GM19452 (cell line): Measurements from ENCODE around the gene TUBB4A.

ENCODE experiments used
- ATAC-seq: cut with Tn5 transposase; IDR thresholded peaks from one replicate; pipeline ENCODE4 v1.9.1; 2021; ENCODE audit not compliant: unreplicated experiment

TUBB4A gene

DNA sequence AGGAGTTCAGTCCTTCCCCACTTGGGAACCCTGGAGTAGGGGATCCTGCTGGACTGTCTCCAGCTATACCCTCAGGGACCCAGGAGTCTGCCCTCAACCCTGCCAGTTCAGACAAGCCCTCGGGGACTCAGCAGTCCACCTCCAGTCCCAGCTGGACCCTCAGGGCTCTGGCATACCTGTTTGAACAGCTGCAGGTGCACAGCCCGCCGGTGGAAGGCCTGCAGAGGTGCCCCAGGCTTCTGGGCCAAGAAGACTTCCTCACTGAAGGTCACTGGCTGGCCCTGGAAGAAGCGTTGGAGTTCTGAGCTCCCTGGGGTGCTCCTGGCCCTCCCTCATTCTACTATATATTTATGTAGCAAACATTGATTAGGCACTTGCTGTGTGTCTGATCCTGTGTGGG lies 29.4 kb downstream of the TUBB4A start:
- no peak for ATAC-seq

DNA sequence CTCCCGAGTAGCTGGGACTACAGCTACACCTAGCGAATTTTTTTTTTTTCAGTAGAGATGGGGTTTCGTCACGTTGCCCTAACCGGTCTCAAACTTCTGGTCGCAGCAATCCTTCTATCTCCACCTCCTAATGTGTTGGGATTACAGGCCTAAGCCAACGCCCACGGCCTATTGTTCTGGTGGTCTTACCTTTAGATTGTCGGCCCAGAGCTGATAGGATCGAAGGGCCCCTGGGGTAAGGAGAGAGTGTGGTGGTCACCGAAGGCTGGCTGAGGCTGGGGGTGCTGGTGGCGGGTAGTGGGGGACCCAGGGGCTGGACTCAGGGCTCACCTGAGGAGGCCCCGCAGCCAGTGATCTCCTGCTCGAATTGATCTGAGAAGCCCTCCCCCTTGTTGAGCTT lies 31.0 kb downstream of the TUBB4A start:
- ATAC-seq, result no peak

DNA sequence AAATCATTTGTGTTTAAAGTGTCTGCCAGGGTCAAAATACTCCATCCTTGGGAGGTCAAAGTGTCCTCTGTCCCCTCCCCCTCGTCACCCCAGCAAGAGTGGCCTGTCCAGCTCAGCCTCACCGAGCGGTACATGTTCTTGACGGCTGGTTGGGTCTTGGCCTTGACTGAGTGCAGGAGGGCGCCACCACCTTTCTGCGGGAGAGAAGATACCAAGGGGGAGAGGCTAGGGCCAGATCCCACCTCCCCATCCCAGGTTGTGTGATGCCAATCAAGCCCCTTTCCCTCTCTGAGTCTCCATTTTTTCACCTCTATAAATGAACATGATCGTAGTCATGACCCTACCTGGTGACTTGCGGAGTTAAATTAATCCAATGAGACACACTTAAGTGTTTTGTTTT lies 31.9 kb downstream of the TUBB4A start:
- ATAC-seq, result no peak

DNA sequence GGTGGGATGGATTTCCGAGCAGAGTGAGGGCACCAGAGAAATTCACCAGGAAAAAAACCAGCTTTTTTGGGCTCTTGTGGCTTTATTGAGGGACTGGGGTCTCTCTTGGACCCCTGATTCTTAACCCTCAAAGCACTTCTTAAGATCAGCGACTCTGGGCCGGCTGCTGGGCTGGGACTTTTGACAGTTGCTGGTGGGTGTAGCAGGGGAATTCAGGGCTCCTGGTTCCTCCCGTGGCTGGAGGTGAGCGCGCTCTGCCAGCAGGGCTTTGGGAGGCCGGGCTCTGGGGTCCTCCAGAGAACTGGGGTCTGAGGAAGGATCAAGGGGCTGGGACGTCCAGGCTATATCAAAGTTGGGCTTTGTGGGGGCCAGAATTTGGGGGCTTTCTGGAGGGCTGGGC lies 34.7 kb downstream of the TUBB4A start:
- no peak for ATAC-seq

DNA sequence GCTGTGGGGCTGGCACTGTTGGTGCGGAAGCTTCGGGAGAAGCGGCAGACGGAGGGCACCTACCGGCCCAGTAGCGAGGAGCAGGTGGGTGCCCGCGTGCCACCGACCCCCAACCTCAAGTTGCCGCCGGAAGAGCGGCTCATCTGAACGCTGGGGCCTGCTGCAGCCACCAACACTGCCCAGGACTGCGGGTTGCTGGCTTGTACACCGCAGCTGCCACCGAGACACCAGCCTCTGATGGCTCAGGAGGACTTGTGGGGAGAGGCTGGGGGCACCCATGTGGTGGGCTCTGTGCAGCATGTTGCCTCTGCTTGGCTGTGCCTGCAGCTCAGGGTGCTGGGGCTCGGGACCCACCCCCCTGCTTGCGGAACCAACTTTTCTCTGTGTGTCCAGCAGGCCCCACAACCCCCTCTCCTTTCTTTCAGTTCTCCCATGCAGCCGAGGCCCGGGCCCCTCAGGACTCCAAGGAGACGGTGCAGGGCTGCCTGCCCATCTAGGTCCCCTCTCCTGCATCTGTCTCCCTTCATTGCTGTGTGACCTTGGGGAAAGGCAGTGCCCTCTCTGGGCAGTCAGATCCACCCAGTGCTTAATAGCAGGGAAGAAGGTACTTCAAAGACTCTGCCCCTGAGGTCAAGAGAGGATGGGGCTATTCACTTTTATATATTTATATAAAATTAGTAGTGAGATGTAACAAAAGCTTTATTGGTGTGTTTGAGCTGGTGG lies 35.4 kb downstream of the TUBB4A start:
- no peak for ATAC-seq

DNA sequence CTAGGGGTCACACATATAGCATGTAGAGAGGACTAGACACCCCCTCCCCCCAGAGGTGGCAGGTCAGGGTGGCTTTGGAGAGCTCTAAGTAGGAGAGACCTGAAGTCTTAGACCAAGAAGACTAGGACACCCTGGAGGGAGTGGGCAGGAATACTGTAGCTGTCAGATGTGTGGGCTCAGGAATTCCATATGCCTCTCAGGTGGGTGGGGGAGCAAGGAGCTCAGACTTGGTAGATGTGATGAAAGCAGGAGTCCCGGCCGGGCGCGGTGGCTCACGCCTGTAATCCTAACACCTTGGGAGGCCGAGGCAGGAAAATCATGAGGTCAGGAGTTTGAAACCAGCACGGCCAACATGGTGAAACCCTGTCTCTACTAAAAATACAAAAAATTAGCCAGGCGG lies 36.4 kb downstream of the TUBB4A start:
- no peak for ATAC-seq

DNA sequence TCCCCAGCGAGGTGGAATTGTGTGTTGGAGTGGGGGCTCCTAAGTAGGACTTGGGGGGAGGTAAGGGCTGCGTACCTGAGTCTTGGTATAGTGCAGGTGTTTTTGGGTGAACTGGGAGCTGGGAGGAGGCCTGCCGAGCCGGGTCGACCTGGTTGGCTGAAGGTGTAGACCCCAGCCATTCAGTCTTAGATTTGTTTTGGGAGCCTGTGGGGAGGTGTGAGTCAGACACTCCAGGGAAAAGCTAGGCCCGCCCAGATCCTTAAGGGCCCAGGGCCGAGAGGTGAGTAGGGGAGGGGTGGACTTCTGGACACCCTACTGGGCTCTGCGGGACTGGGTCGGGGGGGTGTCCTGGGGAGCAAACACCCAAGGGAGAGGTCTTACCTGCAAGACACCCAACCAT lies 37.1 kb downstream of the TUBB4A start:
- ATAC-seq, result no peak

DNA sequence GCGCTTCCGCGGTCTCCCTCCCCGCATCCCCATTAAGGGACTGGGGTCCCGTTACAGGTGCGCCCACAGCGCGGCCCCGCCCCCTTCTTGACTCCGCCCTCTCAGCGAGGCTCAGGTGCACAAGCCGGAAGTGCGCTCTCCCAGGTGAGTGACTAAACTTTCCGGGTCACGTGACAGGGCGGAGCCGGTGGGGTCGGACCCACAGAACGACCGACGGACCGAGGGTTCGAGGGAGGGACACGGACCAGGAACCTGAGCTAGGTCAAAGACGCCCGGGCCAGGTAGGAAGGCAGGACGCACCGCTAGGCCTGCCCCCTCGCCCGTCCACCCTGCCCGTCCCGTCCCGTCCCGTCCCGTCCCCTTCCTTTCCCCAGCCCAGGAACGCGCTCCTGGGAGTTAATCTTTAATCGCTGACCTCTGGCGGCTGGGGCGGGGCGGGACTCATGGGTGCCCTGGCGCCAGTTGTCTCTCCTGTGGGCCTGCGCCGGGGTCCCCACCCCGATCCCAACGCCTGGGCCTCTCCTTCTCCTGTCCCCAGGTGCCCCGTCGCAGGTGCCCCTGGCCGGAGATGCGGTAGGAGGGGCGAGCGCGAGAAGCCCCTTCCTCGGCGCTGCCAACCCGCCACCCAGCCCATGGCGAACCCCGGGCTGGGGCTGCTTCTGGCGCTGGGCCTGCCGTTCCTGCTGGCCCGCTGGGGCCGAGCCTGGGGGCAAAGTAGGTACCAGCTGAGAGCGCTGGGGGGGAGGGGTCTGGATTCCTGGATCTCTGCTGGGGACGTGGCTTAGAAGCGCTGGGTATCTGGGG lies 37.8 kb downstream of the TUBB4A start, which contains the start of gene CRB3:
Gene CRB3, plus strand, starts transcription at position 202 of the 804 bp plus-strand sequence. Its CDS starts 431 bp downstream, at position 633.
- no peak for ATAC-seq

GRCh38 chr19:6460099-6460884 lies 41.8 kb downstream of the TUBB4A start:
- ATAC-seq, result peak; percentile 76

DNA sequence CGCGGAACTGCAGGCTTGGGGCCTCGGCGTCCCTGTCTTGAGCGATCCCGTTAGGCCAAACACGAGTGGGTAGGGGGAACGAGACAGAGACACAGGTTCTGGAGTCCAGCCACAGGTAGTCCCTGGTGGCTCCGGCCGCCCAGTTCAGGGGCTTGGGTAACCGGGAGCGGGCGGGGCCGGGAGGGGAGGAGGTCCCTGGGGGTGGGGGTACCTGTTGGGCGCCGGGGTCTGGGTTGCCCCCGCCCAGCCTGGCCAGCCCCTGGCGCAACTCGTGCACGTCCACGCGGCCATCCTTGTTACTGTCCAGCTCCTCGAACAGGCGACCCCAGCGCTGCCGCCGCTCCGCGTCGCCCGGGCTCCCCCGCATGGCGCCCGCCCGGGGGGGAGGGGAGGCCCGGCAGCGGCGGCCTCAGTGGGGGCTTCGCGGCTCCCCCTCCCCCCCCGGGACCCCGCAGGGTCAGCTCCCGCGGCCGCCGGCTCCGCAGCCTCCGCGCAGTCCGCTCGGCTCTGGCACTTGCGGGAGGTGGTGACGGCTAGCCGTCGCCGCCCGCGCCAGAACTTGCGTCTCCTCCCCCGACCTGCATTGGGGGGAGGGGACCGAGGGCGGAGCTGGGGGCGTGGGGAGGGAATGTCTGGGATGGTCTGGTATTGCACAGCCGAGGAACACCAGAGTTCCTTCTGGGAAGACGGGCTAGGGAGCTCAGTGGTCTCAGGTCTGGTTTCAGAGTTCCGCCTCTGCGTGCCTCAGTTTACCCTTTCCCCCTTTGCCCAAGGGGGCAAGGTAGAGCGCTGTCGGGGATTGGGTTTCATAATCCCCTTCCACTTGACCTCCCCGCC lies 42.6 kb downstream of the TUBB4A start, which contains the start of gene SLC25A23:
Gene SLC25A23, minus strand, starts transcription at position 531 of the 837 bp plus-strand sequence. Its CDS starts 164 bp downstream, at position 367.
- peak; percentile 34 for ATAC-seq

DNA sequence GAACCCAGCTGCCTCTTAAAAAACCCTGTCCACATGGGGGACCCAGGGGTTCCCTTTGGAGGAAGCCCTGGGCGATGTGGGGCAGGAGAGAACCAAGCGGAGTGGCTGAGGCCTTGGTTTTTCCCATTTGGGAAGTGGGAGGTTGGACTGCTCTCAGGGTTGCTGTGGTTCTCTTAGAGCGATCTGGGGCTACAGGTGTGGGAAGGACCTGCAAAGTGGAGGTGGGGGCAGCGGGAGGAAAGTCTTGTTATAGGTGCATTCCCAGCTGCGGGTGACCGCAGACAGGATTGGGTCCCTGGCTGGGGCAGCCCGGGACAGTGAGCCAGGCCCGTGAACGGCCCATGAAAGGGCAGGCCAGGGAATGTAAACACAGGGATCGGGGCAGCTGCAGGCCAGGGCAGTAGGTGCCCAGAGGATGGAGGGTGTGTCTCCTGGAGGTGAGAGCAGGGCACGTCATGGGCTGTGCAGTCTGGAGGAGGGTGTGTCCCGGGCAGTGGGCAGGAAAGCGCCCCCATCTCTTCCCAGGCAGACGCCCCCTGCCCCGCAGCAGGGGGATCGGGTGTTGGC lies 43.3 kb downstream of the TUBB4A start:
- ATAC-seq, result no peak

- ATAC-seq, result no peak
Measured at GRCh38 chr19:6457958-6458694, 44.0 kb downstream of the TUBB4A start.

DNA sequence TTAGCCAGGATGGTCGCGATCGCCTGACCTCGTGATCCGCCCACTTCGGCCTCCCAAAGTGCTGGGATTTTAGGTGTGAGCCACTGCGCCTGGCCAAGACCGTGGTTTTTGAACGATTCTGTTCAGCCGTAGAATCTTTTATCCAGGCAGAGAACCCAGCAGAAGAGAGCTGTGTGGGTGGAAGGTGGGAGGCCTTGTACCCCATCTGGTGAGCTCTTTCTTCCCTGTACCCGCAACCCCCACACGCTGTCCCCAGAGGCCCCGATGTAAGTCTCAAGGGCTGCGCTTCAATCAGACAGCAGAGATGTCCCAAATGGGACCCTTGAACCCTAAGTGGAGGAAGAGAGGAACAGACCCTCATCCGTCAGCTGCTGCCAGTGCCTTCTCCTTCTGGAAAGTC lies 46.2 kb downstream of the TUBB4A start:
- no peak for ATAC-seq

- no peak for ATAC-seq
Measured at GRCh38 chr19:6453951-6454565, 48.1 kb downstream of the TUBB4A start.

GRCh38 chr19:6452899-6453298 lies 49.2 kb downstream of the TUBB4A start:
- no peak for ATAC-seq

GRCh38 chr19:6452223-6452614 lies 49.9 kb downstream of the TUBB4A start:
- no peak for ATAC-seq

- ATAC-seq, result no peak
Measured at GRCh38 chr19:6451583-6452222, 50.4 kb downstream of the TUBB4A start.

DNA sequence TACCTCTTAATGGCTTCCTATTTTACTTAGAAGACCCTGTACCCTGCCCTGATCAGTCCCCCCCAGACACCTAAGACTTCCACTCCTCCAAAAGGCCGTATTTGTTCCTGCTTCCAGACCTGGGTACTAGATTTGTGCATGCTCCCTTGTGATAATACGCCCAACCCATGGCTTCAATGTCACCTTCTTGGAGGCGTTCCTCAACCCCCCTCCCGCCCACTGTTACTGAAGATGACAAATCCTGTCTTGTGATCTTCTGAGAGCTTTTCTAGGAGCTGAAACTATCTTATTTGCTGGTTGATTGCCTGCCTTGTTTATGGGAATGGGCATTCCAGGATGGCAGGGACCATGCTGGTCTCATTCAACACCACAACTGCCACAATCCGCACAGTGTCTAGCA lies 51.9 kb downstream of the TUBB4A start:
- ATAC-seq, result no peak

DNA sequence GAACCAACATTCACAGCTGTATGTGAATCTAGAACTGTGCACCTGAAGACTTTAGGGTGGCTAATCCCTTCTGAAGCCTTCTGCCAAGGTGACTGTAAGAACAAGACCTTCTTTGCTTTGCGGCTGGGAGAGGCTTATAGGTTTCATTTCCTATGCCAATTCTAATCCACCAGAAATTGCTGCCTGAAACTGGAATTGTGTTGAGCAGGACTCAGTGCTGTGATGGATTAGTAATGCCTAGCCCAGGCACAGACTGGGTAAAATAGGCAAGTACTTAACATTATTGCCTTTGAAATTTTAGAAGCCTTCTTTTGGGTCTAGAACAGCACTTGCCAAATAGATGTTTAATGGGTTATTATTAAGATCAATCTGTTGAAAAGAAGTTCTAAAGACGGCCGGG lies 54.1 kb downstream of the TUBB4A start:
- ATAC-seq, result no peak
